Endothelial cell of umbilical vein (primary cell): ENCODE data around the gene NCAPH2. TPM values are rescaled to one million over a fixed set of nuclear protein-coding genes. Genes with fewer than 3 reads are reported as not detected.

Experiments
- BruUV-seq: library from RNA; stranded (reverse); fragments of 400-500 nt; replicated peaks from 2 replicates; lab custom pipeline; 2021; lab: Mats Ljungman, UMichigan
- CTCF ChIA-PET: fragments of 300-600, 350-600 bp; sonication (Branson Sonifier 250); formaldehyde crosslinking; loops from one replicate; lab custom pipeline; 2021; ENCODE audit warnings: antibody characterized with exemption, inconsistent platforms; lab: Charles Lee
- POLR2A ChIA-PET: fragments of 300-600, 350-600 bp; sonication (Branson Sonifier 250); formaldehyde crosslinking; loops from one replicate; lab custom pipeline; 2021; ENCODE audit warnings: antibody characterized with exemption, inconsistent platforms; lab: Charles Lee
- DNase-seq: peaks from one replicate; pipeline ENCODE4 v3.0.0-alpha.2; 2011; ENCODE audit warnings: low read depth, low spot score
- FAIRE-seq: peaks from 2 replicates; lab custom pipeline; 2011; peaks lifted over from hg19 to GRCh38; lab: Jason Lieb, UNC
- H2AFZ ChIP-seq: 2 replicates; pipeline ENCODE4 v1.6.0; 2012; ENCODE audit warnings: low read depth, low read length, control low read depth, inconsistent platforms
- H3K27ac ChIP-seq: 2 replicates; pipeline ENCODE4 v1.5.1; 2011; ENCODE audit warnings: low read depth, mild to moderate bottlenecking, control low read depth, low read length, moderate library complexity; ENCODE audit not compliant: insufficient read depth
- H3K27me3 ChIP-seq, 2 experiments: 2 replicates each; pipeline versions ENCODE4 v1.6.0 to v1.6.1; 2011; ENCODE audit warnings: low read length in 2 of 2, mixed read lengths in 1 of 2; ENCODE audit not compliant: control insufficient read depth in 2 of 2, insufficient read depth in 2 of 2
- H3K36me3 ChIP-seq, 2 experiments: 2 replicates in 1 of 2; 3 replicates in 1 of 2; pipeline ENCODE4 v1.5.1; 2011; ENCODE audit warnings: low read length in 2 of 2, mild to moderate bottlenecking in 1 of 2, moderate library complexity in 1 of 2; ENCODE audit not compliant: control insufficient read depth in 2 of 2, insufficient read depth in 2 of 2; ENCODE audit errors: extremely low read depth in 1 of 2
- H3K4me1 ChIP-seq: 3 replicates; pipeline ENCODE4 v1.5.1; 2011; ENCODE audit warnings: mild to moderate bottlenecking, low read length; ENCODE audit not compliant: control insufficient read depth, insufficient read depth; ENCODE audit errors: extremely low read depth
- H3K4me2 ChIP-seq: 2 replicates; pipeline ENCODE4 v1.6.1; 2011; ENCODE audit warnings: low read length, control low read depth, mixed read lengths; ENCODE audit not compliant: insufficient read depth
- H3K4me3 ChIP-seq, 3 experiments: fragments of 200-600 bp in 1 of 3; sonication (generic), shearing (Covaris generic) in 1 of 3; replicated peaks in 1 of 3; 2 replicates each; pipeline ENCODE4 v1.5.1; 2011 to 2016; ENCODE audit warnings: control low read depth in 3 of 3, low read length in 3 of 3, mild to moderate bottlenecking in 2 of 3, inconsistent platforms in 1 of 3, low read depth in 1 of 3, moderate library complexity in 1 of 3; ENCODE audit not compliant: insufficient read depth in 1 of 3
- H3K79me2 ChIP-seq: 2 replicates; pipeline ENCODE4 v1.6.0; 2012; ENCODE audit warnings: low read length, inconsistent platforms; ENCODE audit not compliant: control insufficient read depth, insufficient read depth
- H3K9ac ChIP-seq: replicated peaks from 2 replicates; pipeline ENCODE3; 2011; ENCODE audit warnings: low read length, control low read depth; ENCODE audit not compliant: insufficient read depth; ENCODE audit errors: extremely low read depth
- H3K9me1 ChIP-seq: replicated peaks from 3 replicates; pipeline ENCODE4 v1.6.0; 2011; ENCODE audit warnings: mild to moderate bottlenecking, low read length; ENCODE audit not compliant: control insufficient read depth, insufficient read depth; ENCODE audit errors: extremely low read depth
- H3K9me3 ChIP-seq: replicated peaks from 2 replicates; pipeline ENCODE4 v1.5.1; 2012; ENCODE audit warnings: low read length, inconsistent platforms; ENCODE audit not compliant: control insufficient read depth, insufficient read depth
- H4K20me1 ChIP-seq: replicated peaks from 2 replicates; pipeline ENCODE3; 2011; ENCODE audit warnings: mild to moderate bottlenecking, low read length; ENCODE audit not compliant: control insufficient read depth, insufficient read depth; ENCODE audit errors: extremely low read depth
- CTCF ChIP-seq, 2 donors: IDR thresholded peaks; 1 replicate in 1 of 2; 2 replicates in 1 of 2; pipeline ENCODE4 v1.5.1; 2011; ENCODE audit warnings: low read length in 2 of 2, mild to moderate bottlenecking in 2 of 2, moderate library complexity in 2 of 2, control low read depth in 1 of 2, inconsistent platforms in 1 of 2, low read depth in 1 of 2; ENCODE audit not compliant: insufficient read depth in 1 of 2; ENCODE audit errors: extremely low read depth in 1 of 2
- EZH2 ChIP-seq: IDR thresholded peaks from 2 replicates; pipeline ENCODE4 v1.6.1; 2012; ENCODE audit warnings: borderline replicate concordance, low read depth, mild to moderate bottlenecking, moderate library complexity, low read length, inconsistent platforms; ENCODE audit not compliant: severe bottlenecking
- FOS ChIP-seq: IDR thresholded peaks from 2 replicates; pipeline ENCODE4 v1.6.1; 2011; ENCODE audit warnings: mild to moderate bottlenecking, low read length, moderate library complexity, borderline replicate concordance; ENCODE audit not compliant: insufficient read depth
- GATA2 ChIP-seq: IDR thresholded peaks from 2 replicates; pipeline ENCODE4 v1.7.0; 2011; ENCODE audit warnings: low read depth, mild to moderate bottlenecking, moderate library complexity, mixed read lengths, low read length; ENCODE audit not compliant: insufficient read length, insufficient read depth
- JUN ChIP-seq: IDR thresholded peaks from 2 replicates; pipeline ENCODE4 v1.6.1; 2011; ENCODE audit warnings: borderline replicate concordance, low read depth; ENCODE audit not compliant: insufficient read length, insufficient read depth
- MAX ChIP-seq: IDR thresholded peaks from 2 replicates; pipeline ENCODE4 v1.6.1; 2011; ENCODE audit not compliant: insufficient read depth, insufficient read length
- MYC ChIP-seq: IDR thresholded peaks from one replicate; pipeline ENCODE4 v1.6.1; 2011; ENCODE audit warnings: mild to moderate bottlenecking, low read depth, low read length
- POLR2A ChIP-seq: IDR thresholded peaks from 2 replicates; pipeline ENCODE4 v1.6.1; 2012; ENCODE audit warnings: low read depth, mild to moderate bottlenecking, control low read depth, low read length
- POLR2AphosphoS5 ChIP-seq: IDR thresholded peaks from 2 replicates; pipeline ENCODE4 v1.6.1; 2012; ENCODE audit warnings: low read depth, mild to moderate bottlenecking, control low read depth, low read length, moderate library complexity; ENCODE audit not compliant: insufficient read depth
- dilution Hi-C: fragments of 300-500 bp; cut with MboI; formaldehyde crosslinking; loops from one replicate; pipeline ENCODE4 v1.15.0; 2019; ENCODE audit warnings: low sequenced_read_pairs; ENCODE audit not compliant: extremely low pct_ligation_motif_present
- intact Hi-C: fragments of 100-400 bp; cut with micrococcal nuclease; formaldehyde crosslinking; loops from one replicate; pipeline ENCODE4 v1.10.0; 2022
- polyA plus RNA-seq, 4 experiments: library from polyadenylated mRNA; depleted of rRNA in 3 of 4; stranded (reverse) in 3 of 4; unstranded in 1 of 4; fragments of >200 nt; gene quantifications; 2 replicates each; pipeline versions ENCODE4 v1.2.1 to v1.2.3, GENCODE V29; 2011 to 2012; ENCODE audit warnings: missing spikeins in 1 of 4
- total RNA-seq: library from RNA; stranded (reverse); gene quantifications from 2 replicates; pipeline ENCODE4 v1.2.3, GENCODE V29; 2021

The NCAPH2 gene
- total and polyA plus RNA-seq, 2 donors (not counting 3 experiments of a cell fraction or from before 2014, with no cell fraction given), result 42.4 to 43.2 TPM

- Histone ChIP-seq H3K9ac (no peak overlapping the region), H3K27me3 (peaks cover 8 to 14% of the 10 kb centered on the region in 2 experiments), H4K20me1 (no peaks in the 10 kb centered on the region), H3K9me3 (no peaks in the 10 kb centered on the region), H3K27ac (no peak overlapping the region), H3K36me3 (no peaks in the 10 kb centered on the region), H3K79me2 (no peaks in the 10 kb centered on the region), H2AFZ (peak overlapping the region; percentile 78), H3K4me3 (no peak overlapping the region), H3K4me1 (peaks cover 5% of the 10 kb centered on the region), H3K4me2 (no peak overlapping the region), H3K9me1 (no peaks in the 10 kb centered on the region)
- no peak for DNase-seq
- POLR2A ChIA-PET, result no interaction called here
- TF ChIP-seq POLR2A, result no peak
- TF ChIP-seq JUN, result no peak
- TF ChIP-seq CTCF (IDR thresholded peaks at IDR 0.05; ENCODE audit: extremely low read depth in 1 of 2, insufficient read depth in 1 of 2, low read depth in 1 of 2, low read length in 2 of 2), result no peak
- TF ChIP-seq FOS, result no peak
- TF ChIP-seq POLR2AphosphoS5, result no peak
- TF ChIP-seq GATA2, result no peak
- no peak for TF ChIP-seq MYC
- no peak for TF ChIP-seq EZH2
- no peak for TF ChIP-seq MAX
- dilution Hi-C loops (no loop called here), intact Hi-C loops (no loop called here)
- FAIRE-seq, result no peak
- CTCF ChIA-PET, result interaction anchor here (0.6 to 2.2 kb wide), 21 partner anchors 9 to 137 kb away, joined by 3 to 16 read pairs (median 5); partner anchors contain the start of genes KLHDC7B, LMF2, MIOX and NCAPH2
- BruUV-seq, result no TSS peak
Measured at GRCh38 chr22:50563413-50564160, 55.6 kb downstream of the NCAPH2 start.
